WI38 (cell line): ENCODE measurements around the gene CCDC38.

Experiments
- H3K4me3 ChIP-seq: 2 replicates; pipeline ENCODE4 v1.5.1; 2011; ENCODE audit warnings: low read depth, mild to moderate bottlenecking, control low read depth, low read length
- TF ChIP-seq, protein P1 (sequence below): IDR thresholded peaks from 2 replicates; pipeline ENCODE4 v1.5.1; 2012; ENCODE audit warnings: low read depth, mild to moderate bottlenecking, control low read depth, low read length

Gene CCDC38

DNA sequence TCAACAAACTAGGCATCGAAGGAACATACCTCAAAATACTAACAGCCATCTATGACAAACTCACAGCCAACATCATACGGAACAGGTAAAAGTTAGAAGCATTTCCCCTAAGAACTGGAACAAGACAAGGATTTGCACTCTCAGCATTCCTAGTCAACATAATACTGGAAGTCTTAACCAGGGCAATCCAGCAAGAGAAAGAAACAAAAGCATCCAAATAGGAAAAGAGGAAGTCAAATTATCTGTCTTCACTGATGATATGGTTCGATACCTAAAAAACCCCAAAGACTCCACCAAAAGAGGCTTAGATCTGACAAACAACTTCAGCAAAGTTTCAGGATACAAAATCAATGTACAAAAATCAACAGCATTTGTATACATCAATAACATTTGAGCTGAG lies 32.5 kb downstream of the CCDC38 start:
- H3K4me3 ChIP-seq, result no peak overlapping the region
- TF ChIP-seq, protein P1, sequence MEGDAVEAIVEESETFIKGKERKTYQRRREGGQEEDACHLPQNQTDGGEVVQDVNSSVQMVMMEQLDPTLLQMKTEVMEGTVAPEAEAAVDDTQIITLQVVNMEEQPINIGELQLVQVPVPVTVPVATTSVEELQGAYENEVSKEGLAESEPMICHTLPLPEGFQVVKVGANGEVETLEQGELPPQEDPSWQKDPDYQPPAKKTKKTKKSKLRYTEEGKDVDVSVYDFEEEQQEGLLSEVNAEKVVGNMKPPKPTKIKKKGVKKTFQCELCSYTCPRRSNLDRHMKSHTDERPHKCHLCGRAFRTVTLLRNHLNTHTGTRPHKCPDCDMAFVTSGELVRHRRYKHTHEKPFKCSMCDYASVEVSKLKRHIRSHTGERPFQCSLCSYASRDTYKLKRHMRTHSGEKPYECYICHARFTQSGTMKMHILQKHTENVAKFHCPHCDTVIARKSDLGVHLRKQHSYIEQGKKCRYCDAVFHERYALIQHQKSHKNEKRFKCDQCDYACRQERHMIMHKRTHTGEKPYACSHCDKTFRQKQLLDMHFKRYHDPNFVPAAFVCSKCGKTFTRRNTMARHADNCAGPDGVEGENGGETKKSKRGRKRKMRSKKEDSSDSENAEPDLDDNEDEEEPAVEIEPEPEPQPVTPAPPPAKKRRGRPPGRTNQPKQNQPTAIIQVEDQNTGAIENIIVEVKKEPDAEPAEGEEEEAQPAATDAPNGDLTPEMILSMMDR, result no peak

DNA sequence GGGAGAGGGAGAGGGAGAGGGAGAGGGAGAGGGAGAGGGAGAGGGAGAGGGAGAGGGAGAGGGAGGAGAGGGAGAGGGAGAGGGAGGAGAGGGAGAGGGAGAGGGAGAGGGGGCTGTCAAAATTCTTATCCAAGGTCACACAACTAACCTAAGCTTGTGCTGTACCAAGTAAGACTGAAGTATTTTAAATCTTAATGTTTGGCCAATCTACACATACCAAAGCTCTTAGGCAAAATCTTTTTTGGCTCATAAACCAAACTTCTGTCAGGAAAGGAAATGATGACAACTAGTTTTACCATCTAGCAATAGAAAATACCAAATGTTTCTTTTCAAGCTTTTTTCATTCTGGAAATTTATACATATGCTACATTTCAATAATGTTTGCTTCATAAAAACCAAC lies 33.8 kb downstream of the CCDC38 start:
- H3K4me3 ChIP-seq, result no peak overlapping the region
- TF ChIP-seq, protein P1, result no peak

DNA sequence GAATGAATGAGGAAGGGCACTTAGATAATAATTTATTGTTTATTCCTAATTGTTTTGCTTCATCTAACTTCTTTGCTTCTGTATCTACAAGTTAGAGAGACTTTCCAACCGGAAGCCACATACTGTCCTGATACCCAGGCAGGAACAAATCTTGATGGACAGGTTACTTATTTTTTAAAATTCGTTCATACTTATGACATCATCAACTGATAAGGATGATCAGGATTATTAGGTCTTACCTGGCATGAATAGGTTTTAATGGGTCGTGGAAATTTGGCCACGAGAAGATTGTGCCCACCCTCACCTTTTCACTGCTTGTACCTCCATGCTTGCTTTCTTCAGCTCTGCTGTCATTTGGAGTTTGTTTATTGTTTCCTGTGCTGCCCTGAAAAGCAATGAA lies 44.3 kb downstream of the CCDC38 start:
- TF ChIP-seq, protein P1, result no peak

DNA sequence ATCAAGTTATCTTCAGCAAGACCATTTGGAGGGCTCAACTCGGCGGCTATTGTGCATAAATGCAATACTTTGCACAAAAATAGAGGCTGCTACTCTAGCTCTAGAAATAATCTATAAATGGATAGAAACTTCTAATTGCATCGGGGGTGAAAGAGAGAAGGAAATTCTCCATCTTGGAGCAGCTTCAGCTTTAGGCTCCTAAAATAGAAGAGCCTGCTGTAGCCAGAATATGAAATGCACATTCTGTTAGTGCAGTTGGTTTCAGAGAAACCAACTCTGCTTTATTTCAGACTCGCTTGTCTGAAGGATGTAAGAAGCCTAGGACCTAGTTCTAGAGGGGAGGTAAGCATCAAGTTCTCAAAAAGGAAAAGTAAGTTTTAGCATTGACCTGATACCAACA lies 45.6 kb downstream of the CCDC38 start:
- TF ChIP-seq, protein P1, result no peak

More for the DNA sequence above, 44.3 kb downstream of the CCDC38 start:
- H3K4me3 ChIP-seq, result no peak overlapping the region

DNA sequence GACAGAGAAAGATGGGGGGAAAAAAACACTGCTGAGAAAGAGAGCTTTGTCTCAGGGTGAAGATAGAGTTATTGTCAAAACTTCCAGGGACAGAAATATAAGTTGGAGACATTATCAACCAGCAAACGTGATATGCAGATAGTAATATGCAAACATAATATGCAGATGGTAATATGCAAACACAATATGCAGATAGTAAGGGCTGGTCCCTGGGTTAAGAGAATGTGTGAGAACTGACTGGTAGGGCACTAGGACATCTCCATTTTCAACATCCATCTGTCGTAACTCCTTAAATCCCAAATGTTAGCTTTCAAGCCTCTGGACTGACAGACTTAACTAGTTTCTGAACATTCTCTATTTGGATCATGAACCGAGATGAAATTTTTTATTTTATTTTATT lies 51.5 kb downstream of the CCDC38 start:
- TF ChIP-seq, protein P1, result no peak
- H3K4me3 ChIP-seq, result no peak overlapping the region

More for the DNA sequence above, 45.6 kb downstream of the CCDC38 start:
- H3K4me3 ChIP-seq, result no peak overlapping the region

DNA sequence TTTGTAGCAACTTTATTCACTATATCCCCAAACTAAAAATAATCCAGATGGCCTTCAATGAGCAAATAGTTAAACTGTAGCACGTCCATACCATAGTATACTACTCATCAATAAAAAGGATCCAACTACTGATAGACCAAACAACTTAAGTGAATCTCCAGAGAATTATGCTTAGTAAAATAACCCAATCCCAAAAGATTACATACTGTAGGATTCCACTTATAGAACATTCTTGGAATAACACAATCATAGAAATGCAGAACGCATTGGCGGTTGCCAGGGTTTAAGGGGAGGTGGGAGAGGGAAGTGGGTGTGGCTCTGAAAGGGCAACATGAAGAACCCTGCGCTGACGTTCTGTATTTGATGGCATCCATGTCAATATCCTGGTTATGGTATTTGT lies 55.1 kb downstream of the CCDC38 start:
- H3K4me3 ChIP-seq, result no peak overlapping the region
- TF ChIP-seq, protein P1, result no peak

DNA sequence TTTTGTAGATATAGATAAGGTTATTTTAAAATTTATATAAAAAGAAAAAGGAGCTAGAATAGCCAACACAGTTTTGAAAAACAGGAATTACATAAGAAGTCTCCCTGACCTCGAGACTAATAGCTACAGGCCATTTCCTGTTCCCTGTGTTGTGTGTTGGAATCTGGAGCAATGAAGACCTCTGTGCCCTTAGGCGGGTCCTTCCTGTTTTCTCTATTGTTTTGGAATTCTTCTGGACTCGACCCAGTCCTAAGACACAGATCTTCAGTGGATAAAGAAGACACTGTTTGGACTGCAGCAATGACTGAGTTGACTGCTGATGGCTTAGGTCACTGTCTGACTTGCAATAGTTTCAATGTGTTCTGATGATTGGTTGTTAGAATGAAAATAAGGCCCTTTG lies 57.4 kb downstream of the CCDC38 start:
- no peak overlapping the region for H3K4me3 ChIP-seq
- TF ChIP-seq, protein P1, result no peak
